Measurements from ENCODE around the gene HHAT. TPM values are rescaled to one million over a fixed set of nuclear protein-coding genes. Genes with fewer than 3 reads are reported as not detected.

Gene HHAT
- total RNA-seq, 4 donors from 2014 or later, result 2.4 to 6.0 (median 4.4) TPM

DNA sequence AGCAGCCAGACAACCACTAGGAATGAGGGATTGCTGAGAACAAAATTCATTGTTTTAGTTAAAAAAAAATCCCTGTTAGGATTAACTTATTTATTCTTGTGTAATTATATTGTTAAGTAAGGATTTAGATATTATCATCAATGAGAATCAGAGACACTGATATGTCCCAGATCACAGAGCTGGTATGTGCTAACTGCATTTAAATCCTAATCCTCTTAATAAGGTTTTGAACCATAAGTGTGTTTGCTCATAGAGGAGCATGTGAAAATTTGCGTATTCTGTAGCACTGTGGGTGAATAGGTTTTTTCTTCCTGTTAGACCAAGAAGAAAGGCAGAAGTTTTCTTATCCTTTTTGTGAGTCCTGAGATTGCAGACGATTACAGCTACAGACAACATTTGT is 147.1 kb downstream of the HHAT start:
- TF ChIP-seq, protein P1, sequence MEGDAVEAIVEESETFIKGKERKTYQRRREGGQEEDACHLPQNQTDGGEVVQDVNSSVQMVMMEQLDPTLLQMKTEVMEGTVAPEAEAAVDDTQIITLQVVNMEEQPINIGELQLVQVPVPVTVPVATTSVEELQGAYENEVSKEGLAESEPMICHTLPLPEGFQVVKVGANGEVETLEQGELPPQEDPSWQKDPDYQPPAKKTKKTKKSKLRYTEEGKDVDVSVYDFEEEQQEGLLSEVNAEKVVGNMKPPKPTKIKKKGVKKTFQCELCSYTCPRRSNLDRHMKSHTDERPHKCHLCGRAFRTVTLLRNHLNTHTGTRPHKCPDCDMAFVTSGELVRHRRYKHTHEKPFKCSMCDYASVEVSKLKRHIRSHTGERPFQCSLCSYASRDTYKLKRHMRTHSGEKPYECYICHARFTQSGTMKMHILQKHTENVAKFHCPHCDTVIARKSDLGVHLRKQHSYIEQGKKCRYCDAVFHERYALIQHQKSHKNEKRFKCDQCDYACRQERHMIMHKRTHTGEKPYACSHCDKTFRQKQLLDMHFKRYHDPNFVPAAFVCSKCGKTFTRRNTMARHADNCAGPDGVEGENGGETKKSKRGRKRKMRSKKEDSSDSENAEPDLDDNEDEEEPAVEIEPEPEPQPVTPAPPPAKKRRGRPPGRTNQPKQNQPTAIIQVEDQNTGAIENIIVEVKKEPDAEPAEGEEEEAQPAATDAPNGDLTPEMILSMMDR (IDR thresholded peaks at IDR 0.05; ENCODE audit: low read depth), result no peak

DNA sequence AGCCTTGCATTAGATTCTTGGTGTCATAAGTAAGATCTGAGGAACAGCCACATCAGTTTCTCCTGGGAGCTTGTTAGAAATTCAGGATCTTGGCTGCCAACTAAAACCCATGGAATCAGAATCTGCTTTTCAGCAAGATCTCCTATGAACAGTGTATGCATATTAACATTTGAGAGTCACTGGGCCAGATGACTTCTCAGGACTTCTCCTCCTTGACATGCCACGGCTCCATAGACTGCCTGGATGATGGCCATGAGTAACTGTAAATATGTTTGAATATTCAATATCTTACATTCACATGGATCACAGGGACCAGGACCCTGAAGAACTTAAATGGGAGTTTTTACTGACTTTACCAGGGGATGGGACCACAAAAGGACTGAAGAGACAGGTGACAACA is 148.0 kb downstream of the HHAT start:
- TF ChIP-seq, protein P1 (IDR thresholded peaks at IDR 0.05; ENCODE audit: low read depth), result no peak

DNA sequence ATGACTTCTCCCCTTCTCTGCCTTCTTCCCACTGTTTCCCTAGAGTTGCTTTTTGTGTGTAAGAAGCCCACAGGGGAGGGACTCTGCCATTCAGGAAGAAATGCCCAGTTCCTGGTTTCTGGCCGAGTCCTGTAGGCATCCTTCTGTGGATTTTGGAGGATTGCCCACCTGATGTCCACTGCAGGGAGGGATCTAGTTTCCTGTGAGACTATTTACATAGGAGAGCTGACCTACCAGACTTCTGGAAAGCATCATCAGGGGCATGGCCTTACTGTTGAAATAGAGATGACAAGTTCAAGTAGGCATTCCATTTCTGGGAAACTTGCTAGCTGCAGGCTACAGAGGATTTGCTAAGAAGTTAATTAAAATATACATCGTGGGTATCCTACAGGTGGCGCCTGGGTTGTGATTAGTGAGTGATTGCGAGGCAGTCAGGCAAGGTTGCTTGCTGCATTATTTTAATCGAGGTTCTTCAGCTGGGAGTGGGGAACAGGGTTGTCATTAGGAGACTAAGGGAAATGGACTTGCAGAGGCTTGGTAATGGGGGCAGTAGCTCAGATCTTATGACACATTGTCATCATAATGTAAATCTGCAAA is 148.7 kb downstream of the HHAT start:
- TF ChIP-seq, protein P1 (IDR thresholded peaks at IDR 0.05; ENCODE audit: low read depth), result no peak

DNA sequence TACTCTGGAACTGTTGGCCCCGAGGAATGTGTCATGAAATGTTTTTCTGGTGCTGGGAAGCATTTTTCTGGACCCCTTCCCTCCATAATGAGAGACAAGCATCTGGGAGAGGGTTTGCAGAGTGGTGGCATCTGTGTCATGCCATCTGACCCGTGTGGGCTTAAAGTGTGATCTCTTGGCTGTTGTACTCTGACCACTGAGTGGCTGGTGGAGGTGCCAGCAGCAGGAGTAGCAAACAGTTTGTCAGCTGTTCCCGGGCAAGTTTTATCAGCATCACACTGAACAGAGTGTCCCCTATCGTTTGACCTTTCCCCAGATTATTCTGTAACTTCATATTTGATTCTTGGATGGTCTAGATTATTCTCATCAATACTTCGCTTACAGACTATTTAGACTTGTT is 150.1 kb downstream of the HHAT start:
- TF ChIP-seq, protein P1 (IDR thresholded peaks at IDR 0.05; ENCODE audit: low read depth), result no peak

DNA sequence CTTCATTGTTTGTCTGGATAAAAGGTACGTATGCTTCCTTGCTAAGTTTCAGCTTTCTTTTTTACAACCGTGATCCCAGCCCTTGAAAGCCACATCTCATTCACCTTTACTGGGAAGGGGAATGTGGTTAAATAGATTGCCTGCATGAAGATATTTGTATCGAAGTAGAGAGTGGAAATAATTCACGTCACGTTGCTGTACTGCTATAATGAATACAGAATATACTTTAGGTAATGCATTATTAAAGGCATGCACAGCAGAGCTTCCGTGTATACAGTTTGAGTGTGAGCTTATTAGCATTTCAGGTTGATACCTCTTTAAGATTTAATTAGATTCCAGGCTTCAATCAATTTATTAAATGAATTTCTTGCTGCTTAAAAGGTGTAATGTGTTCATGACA is 153.8 kb downstream of the HHAT start:
- TF ChIP-seq, protein P1 (IDR thresholded peaks at IDR 0.05; ENCODE audit: low read depth), result no peak

DNA sequence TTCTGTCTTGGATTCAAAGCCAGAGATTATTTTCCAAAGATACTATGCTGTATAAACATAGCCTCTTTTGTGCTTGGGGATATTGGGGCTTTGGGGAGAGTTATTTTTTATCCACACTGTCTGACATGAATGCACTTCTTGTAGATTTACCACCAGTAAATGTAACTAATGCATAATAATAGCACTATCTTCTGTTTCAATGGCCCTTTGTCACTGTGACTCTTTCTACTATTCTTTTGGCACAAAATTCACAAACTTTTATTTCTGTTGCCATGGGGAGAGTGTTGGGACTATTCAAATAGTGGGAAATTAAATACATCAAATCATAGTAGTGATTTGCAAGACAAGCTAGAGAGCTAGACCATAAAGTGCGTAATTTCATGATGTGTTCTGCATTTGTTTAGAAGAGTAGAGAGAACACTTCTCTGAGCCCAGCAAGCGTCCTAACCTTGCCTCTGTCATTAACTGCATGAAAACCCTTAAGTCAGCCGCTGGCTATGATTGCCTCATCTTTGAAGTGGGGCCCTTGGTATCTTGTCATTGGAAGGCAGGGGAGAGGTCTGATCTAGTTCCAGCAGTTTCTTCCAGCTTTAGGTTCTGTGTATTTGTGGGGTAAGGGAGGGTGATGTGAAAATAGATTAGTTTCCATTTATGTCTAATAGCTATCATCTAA is 154.4 kb downstream of the HHAT start:
- TF ChIP-seq, protein P1 (IDR thresholded peaks at IDR 0.05; ENCODE audit: low read depth), result no peak

DNA sequence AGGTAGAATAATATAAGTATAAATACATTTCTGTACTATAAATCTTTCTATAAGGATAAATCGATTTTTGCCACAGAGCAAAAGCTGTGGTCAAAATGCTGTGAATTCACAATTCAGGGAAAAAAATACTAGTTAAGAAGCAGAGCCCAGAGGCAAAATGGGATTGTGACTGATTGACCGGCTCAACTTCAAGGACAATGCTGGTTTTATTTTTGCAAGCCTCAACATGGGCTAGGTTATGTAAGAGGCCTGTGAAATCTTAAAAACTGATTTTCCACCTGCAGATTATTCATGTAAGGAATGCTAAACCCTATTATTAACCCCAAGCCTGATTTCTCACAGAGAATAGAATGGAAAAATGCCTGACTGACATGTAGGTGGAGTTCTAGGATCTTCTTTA is 155.1 kb downstream of the HHAT start:
- TF ChIP-seq, protein P1 (IDR thresholded peaks at IDR 0.05; ENCODE audit: low read depth), result no peak

Data from subcutaneous adipose tissue (tissue), 4 donors.